ENCODE measurements around the gene GCLC.
A peak's percentile ranks its signal among the peaks of the same experiment; 100 is the strongest.
"Not testable (repeated sequence)": the region's sequence is repeated elsewhere in the genome, so short reads cannot be mapped to it uniquely, and the experiment has no call there.

Gene GCLC

DNA sequence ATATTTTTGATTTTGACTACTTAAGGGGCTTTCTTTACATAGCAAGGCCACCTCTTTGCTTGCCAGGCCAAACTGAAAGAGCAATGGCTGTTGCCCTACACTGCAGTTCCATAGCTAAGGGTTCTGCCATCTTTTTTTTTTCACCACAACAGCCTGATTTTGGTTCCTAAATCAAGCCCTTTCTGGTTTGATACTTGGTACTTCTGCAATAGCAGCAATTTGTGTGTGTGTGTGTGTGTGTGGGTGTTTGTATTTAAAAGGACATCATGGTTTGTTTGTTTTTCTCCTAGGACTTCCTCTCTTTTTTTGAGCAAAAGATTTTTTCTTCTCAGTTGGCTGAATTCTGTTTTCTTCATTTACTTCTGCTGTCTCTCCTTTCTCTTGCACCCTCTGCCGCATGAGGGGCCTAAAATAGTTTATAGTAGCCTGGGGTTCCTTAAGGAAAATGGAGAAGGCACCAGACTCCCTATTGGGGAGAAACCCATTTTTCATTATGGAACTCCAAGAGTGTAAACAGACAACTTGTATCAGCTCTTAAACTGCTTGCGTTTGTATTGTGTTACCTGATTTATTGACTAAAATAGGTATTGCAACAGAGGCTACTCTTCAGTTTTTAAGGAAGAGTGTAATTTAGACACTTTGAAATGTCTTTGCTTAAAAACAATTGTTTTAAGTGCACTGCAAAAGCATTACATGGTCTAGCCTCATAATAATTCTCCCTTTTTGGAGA, 12.2 kb upstream of the GCLC start:
- no peak for DNase-seq

- not testable (repeated sequence) for DNase-seq
Observed at GRCh38 chr6:53553600-53553999, 8.7 kb upstream of the GCLC start.

GRCh38 chr6:53551681-53552080, 6.8 kb upstream of the GCLC start:
- DNase-seq, result peak; percentile 56

DNA sequence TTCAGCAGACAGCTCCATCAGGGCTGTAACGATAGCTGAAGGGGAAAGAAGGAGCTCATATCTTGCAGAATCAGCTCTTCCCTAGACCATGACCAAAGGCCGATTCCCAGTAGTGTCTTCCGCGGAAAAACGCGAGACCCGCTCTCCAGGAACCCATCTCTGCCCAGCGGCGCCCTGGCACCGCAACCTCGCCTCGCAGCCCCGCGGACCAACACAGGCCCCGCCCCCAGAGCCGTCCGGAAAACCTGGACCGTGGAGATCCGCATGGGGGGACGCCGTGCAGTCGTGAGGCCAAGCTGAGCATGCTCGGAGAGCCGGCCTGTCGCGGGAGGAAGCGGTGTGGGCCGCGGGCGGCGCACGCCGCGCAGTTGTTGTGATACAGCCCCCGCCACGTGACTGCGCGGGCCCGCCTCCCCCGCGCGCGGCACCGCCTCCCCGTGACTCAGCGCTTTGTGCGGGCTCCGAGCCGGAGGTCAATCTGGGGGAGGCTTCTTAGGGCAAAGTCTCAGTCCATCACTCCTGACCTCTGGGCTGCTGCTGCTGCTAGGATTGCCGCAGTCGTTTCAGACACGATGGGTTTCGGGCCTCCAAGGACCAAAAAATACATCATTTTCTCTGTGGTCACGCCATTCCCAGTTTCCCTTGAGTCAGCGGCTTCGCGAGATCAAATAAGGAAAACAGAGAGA, 3.1 kb upstream of the GCLC start:
- peak; percentile 98 for DNase-seq

- DNase-seq, result no peak
Observed at GRCh38 chr6:53547166-53547810, 2.4 kb upstream of the GCLC start.

- DNase-seq, result no peak
Observed at GRCh38 chr6:53546281-53546680, 1.4 kb upstream of the GCLC start.

- DNase-seq, result no peak
Observed at GRCh38 chr6:53544217-53544469, 758 bp downstream of the GCLC start.

GRCh38 chr6:53543359-53544216, 1.3 kb downstream of the GCLC start:
- DNase-seq, result peak; percentile 48

DNA sequence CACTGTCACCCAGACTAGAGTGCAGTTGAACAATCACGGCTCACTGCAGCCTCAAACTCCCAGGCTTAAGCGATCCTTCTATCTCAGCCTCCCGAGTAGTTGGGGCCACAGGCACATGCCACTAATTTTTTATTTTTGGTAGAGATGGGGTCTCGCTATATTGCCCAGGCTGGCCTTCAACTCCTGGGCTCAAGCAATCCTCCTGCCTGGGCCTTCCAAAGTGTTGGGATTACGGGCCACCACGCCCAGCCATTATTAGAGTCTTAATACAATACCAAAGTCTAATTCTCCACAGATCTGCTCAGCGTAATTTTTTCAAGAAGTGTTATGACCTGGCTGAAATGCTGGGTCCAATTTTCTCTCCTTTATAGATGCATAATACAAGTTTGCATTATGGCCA, 3.0 kb downstream of the GCLC start:
- DNase-seq, result no peak

GRCh38 chr6:53540129-53540692, 4.7 kb downstream of the GCLC start:
- peak; percentile 36 for DNase-seq

DNA sequence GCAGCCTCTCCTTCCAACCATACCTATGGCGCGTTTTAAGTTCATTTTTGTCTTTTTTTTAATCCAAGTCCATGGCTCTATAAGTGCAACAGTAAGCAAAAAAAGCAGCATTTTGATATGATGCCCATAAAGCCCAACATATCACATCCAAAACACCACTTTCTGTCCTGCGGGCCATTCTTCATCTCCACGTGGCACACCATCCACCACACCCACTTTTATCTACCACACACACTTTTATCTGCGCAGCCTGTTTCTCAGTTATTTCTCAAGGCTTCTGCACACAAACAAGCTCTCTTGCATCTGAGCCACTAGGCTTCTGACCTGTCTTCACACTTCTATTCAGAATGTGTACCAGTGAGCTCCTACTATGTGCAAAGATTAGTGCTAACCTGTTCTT, 5.3 kb downstream of the GCLC start:
- peak; percentile 94 for DNase-seq

DNA sequence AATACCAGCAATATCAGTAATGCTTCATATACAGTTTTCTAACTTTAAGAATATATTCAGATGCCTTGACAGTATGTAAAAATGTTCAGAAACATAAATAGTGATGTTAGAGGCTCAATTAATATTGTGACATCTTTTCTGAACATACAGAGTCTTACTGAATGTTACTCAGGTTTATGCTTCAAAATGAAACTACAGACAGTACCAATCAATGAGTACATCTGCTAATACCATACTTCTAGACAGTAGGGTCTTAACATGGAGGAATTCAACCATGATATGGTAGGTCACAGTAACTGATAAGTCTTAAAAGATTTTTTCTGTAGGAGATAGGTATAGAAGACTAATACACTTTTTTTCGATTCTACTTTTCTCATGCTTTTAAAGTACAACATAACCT, 8.3 kb downstream of the GCLC start:
- DNase-seq, result no peak

- DNase-seq, result no peak
Observed at GRCh38 chr6:53532942-53533341, 12.0 kb downstream of the GCLC start.

GRCh38 chr6:53532061-53532797, 12.7 kb downstream of the GCLC start:
- peak; percentile 94 for DNase-seq

- DNase-seq, result no peak
Observed at GRCh38 chr6:53530780-53531386, 14.0 kb downstream of the GCLC start.

DNA sequence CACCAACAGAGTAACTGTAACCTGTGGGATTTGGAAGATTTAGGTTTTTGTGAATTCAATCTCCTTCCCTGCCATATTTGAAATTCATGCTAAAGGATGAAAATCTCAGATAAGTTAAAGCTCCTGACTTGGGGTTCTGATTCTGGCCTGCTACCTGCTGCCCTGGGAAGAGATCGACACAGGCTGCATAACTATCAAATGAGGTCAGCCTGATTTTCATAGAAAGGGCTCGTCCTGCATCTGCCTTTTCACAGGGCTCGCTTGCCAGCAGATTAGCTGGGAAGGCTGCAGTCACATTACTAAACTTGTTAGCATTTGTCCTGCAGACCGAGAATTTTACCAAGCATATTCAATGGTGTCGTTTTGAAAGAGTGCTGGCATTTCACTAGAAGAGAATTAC, 14.6 kb downstream of the GCLC start:
- DNase-seq, result no peak

DNA sequence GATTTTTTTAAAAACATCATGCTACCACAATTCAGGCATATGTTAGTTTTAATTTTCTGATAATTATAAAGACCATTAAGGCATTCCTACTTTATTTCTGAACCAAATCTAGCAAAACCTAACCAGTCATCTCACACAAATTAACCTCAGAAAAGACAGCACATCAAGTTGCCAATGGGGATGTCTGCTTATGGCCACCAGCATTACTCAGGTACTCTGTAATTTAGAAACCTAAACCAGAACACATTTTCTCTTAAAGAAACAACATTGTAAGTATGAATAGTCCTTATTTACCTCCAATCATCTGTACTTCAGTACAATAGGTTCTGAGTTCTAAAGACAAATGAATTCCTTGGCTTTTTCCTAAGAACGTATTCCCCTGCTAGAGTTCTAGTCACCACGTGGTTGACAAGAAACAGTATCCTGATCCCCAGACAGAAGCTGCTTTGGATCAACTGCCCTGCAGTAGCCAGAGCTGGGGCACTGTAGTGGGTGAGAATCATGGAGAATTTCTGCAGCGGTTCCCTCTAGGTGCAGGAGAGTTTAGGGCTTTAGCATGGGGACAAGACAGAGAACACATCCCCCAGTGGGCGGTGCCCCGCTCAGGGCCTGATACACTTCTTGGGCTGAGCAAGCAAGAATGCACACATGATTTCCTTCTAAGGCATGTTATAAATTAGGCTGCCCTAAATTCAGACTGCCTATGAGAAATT, 15.4 kb downstream of the GCLC start:
- peak; percentile 48 for DNase-seq

- no peak for DNase-seq
Observed at GRCh38 chr6:53528107-53528506, 16.8 kb downstream of the GCLC start.

- no peak for DNase-seq
Observed at GRCh38 chr6:53527249-53527765, 17.6 kb downstream of the GCLC start.

GRCh38 chr6:53526000-53526399, 18.9 kb downstream of the GCLC start:
- DNase-seq, result no peak

DNA sequence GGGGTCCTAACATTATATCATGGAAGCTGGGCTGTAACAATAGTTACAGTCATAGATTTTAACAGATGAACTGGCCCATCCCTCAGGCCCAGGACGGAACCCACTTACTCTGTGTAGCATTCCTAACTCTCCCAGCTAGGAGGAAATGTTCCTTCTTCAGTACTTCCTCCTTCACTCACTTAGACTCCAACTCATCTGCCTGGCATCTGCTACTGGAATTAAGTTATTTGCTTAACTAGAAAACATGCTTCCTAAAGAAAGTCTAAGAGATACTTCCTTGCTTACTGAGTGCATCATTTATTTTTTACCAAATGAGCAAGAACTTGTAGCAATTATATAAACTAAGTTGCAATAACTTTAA, 20.5 kb downstream of the GCLC start:
- no peak for DNase-seq
